ENCODE data around the gene ZNF574. TPM values are rescaled to one million over a fixed set of nuclear protein-coding genes. Genes with fewer than 3 reads are reported as not detected.

Gene ZNF574
- total and polyA plus RNA-seq, 11 donors = 5.1 to 17.7 (median 8.7) TPM

- Histone ChIP-seq H3K27me3 (peaks cover 0 to 5% (median 0%) of the 10 kb centered on the region in 9 donors), H3K4me1 (peaks cover 0 to 37% (median 5%) of the 10 kb centered on the region in 12 donors), H3K4me3 (no peak overlapping the region), H3K9me3 (no peaks in the 10 kb centered on the region), H3K36me3 (peaks cover 0 to 9% (median 0%) of the 10 kb centered on the region in 9 donors), H3K27ac (no peak overlapping the region)
- no peak for ATAC-seq
- no peak for DNase-seq
- intact Hi-C loops (cut with DNase I) = no loop called here
- TF ChIP-seq CTCF (IDR thresholded peaks at IDR 0.05) = no peak
- no peak for TF ChIP-seq POLR2A (IDR thresholded peaks at IDR 0.05)
- 59 to 100% (median 67%) methylated on average over 1 of the region's 1 CpG for WGBS, 4 donors
Measured at GRCh38 chr19:42111384-42111783, 35.4 kb downstream of the ZNF574 start.

GRCh38 chr19:42111811-42112210, 35.8 kb downstream of the ZNF574 start:
- WGBS, 4 donors = 80 to 88% (median 85%) methylated on average over 3 of the region's 3 CpGs
- H3K9me3 ChIP-seq = no peaks in the 10 kb centered on the region
- no peak for ATAC-seq
- intact Hi-C loops (cut with DNase I) = no loop called here
- peaks cover 0 to 3% (median 0%) of the 10 kb centered on the region in 9 donors for H3K27me3 ChIP-seq
- no peak overlapping the region for H3K27ac ChIP-seq
- H3K4me3 ChIP-seq = no peak overlapping the region
- TF ChIP-seq CTCF (IDR thresholded peaks at IDR 0.05) (no peak), POLR2A (IDR thresholded peaks at IDR 0.05) (no peak)
- peaks cover 0 to 37% (median 5%) of the 10 kb centered on the region in 12 donors for H3K4me1 ChIP-seq
- H3K36me3 ChIP-seq = peaks cover 0 to 10% (median 0%) of the 10 kb centered on the region in 9 donors
- no peak for DNase-seq

- H3K27me3 ChIP-seq = no peaks in the 10 kb centered on the region
- 31 to 40% (median 33%) methylated on average over 10 of the region's 10 CpGs for WGBS, 4 donors
- H3K9me3 ChIP-seq = no peaks in the 10 kb centered on the region
- DNase-seq (peak in 2 of 5 donors; percentile 32 to 56), ATAC-seq (peak in 3 of 4 donors; percentile 72 to 84 (median 76))
- peaks cover 0 to 22% (median 0%) of the 10 kb centered on the region in 9 donors for H3K36me3 ChIP-seq
- TF ChIP-seq POLR2A (IDR thresholded peaks at IDR 0.05) (no peak), CTCF (IDR thresholded peaks at IDR 0.05) (no peak)
- intact Hi-C loops (cut with DNase I) = no loop called here
- H3K27ac ChIP-seq = peak overlapping the region in 3 of 12 donors; percentile 11 to 58 (median 16)
- no peak overlapping the region for H3K4me3 ChIP-seq
- H3K4me1 ChIP-seq = peaks cover 0 to 34% (median 5%) of the 10 kb centered on the region in 12 donors
Measured at GRCh38 chr19:42113641-42114348, 37.8 kb downstream of the ZNF574 start.

- no peak for TF ChIP-seq CTCF (IDR thresholded peaks at IDR 0.05)
- DNase-seq (no peak), ATAC-seq (no peak)
- 42 to 53% (median 49%) methylated on average over 7 of the region's 7 CpGs for WGBS, 4 donors
- intact Hi-C loops (cut with DNase I) = no loop called here
- H3K27ac ChIP-seq = peak overlapping the region in 2 of 12 donors; percentile 16 to 58
- no peaks in the 10 kb centered on the region for H3K9me3 ChIP-seq
- peaks cover 0 to 22% (median 0%) of the 10 kb centered on the region in 9 donors for H3K36me3 ChIP-seq
- H3K4me1 ChIP-seq = peaks cover 0 to 28% (median 3%) of the 10 kb centered on the region in 12 donors
- H3K27me3 ChIP-seq = no peaks in the 10 kb centered on the region
- H3K4me3 ChIP-seq = no peak overlapping the region
Measured at GRCh38 chr19:42114412-42114811, 38.4 kb downstream of the ZNF574 start.
